Cardiac muscle cell (in vitro differentiated cells and primary cell): ENCODE data around the gene DPYD. TPM values are rescaled to one million over a fixed set of nuclear protein-coding genes. Genes with fewer than 3 reads are reported as not detected.

Source experiments
- DNase-seq, 2 donors: peaks; one replicate each; pipeline versions ENCODE4 v3.0.0 to v3.0.0-alpha.2; 2010 to 2017; ENCODE audit warnings: low read depth in 1 of 2, low spot score in 1 of 2
- H3K27ac ChIP-seq: fragments of 200-600 bp; sonication (generic); 2 replicates; pipeline ENCODE4 v1.5.1; 2016
- H3K27me3 ChIP-seq: fragments of 200-600 bp; sonication (generic); 2 replicates; pipeline ENCODE4 v1.6.0; 2016; ENCODE audit warnings: control low read depth
- H3K36me3 ChIP-seq: fragments of 200-600 bp; sonication (generic); 2 replicates; pipeline ENCODE4 v1.5.1; 2016; ENCODE audit warnings: control low read depth
- H3K4me1 ChIP-seq: fragments of 200-600 bp; sonication (generic); 2 replicates; pipeline ENCODE4 v1.8.1; 2017; ENCODE audit warnings: low read depth, mild to moderate bottlenecking, mixed run types
- H3K4me3 ChIP-seq: fragments of 200-600 bp; sonication (generic); 2 replicates; pipeline ENCODE4 v1.5.1; 2016; ENCODE audit warnings: mild to moderate bottlenecking
- H3K9me3 ChIP-seq: fragments of 200-600 bp; sonication (generic); 2 replicates; pipeline ENCODE4 v1.5.1; 2017; ENCODE audit warnings: low read depth, mild to moderate bottlenecking, control low read depth
- polyA plus RNA-seq: library from polyadenylated mRNA; unstranded; fragments of >200 nt; fragmentation: Nextera tagmentation; extraction: Ambion mirVana; gene quantifications from 2 replicates; pipeline ENCODE4 v1.2.1, GENCODE V29; 2016
- total RNA-seq: library from RNA; depleted of rRNA; stranded (reverse); fragments of >200 nt; gene quantifications from 2 replicates; pipeline ENCODE4 v1.2.3, GENCODE V29; 2016
- TF ChIP-seq, protein P1 (sequence below): IDR thresholded peaks from 2 replicates; pipeline ENCODE4 v1.5.1; 2012; ENCODE audit warnings: low read depth, mild to moderate bottlenecking, low read length

Gene DPYD
- total and polyA plus RNA-seq, 2 experiments from 2014 or later, result 0.66 to 2.0 TPM

DNA sequence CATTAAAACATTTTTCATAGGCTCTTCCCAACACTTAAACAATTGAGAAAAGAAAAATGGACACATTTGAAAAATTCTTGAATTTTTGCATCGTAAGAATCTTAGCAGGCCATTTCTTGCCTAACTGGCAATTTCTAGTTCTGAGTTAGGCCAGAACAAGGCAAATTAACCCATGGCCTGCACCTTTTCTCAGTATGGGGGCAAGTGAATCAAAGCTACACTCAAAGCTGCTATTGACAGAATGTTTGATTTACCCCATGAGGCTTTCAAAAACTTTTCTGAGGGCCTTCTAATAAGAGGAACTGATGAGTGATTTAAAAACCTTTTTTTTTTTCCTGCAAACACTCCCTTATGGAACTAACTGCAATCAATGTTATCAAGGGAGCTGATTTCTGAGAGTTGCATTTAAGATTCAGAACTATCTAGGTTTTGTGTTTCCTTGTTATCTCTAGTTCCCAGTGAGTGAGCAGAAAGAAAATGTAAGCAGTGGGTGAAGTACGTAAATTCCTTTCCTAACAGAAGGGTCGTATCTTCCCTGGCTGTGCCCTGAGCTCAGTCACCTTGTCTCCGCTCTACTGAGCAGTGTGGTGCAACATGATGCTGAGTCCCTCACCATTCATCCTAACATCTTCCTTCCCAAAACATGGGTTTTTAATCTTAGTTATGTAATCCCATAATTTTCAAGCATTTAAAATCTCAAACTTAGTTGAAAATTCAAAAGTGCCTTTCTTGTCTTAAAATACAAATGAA is 353.7 kb downstream of the DPYD start:
- TF ChIP-seq, protein P1, sequence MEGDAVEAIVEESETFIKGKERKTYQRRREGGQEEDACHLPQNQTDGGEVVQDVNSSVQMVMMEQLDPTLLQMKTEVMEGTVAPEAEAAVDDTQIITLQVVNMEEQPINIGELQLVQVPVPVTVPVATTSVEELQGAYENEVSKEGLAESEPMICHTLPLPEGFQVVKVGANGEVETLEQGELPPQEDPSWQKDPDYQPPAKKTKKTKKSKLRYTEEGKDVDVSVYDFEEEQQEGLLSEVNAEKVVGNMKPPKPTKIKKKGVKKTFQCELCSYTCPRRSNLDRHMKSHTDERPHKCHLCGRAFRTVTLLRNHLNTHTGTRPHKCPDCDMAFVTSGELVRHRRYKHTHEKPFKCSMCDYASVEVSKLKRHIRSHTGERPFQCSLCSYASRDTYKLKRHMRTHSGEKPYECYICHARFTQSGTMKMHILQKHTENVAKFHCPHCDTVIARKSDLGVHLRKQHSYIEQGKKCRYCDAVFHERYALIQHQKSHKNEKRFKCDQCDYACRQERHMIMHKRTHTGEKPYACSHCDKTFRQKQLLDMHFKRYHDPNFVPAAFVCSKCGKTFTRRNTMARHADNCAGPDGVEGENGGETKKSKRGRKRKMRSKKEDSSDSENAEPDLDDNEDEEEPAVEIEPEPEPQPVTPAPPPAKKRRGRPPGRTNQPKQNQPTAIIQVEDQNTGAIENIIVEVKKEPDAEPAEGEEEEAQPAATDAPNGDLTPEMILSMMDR, result no peak

DNA sequence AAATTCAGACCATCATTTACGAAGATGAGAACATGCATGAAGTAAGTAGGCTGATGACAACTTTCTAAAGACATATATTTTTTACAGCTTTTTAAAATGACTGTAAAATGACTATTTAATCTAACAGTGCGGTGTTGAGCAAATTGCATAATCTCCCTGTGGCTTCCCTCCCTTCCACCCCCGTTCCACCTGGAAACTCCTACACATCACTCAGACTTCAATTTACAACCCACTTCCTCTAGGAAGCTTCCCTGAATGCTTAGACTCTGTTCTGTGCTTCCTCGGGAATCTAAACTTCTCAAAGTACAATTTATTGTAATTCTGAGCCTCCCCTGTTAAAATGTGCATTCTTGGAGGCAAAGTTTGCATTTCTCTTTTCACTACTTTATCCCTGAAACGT is 354.9 kb downstream of the DPYD start:
- Histone ChIP-seq H3K4me3 (no peak overlapping the region), H3K4me1 (no peaks in the 10 kb centered on the region), H3K27ac (no peak overlapping the region), H3K9me3 (no peaks in the 10 kb centered on the region), H3K27me3 (no peaks in the 10 kb centered on the region), H3K36me3 (no peaks in the 10 kb centered on the region)
- TF ChIP-seq, protein P1, result no peak
- DNase-seq, result peak in 1 of 2 donors; percentile 13

More for the DNA sequence above, 353.7 kb downstream of the DPYD start:
- Histone ChIP-seq H3K36me3 (no peaks in the 10 kb centered on the region), H3K27me3 (no peaks in the 10 kb centered on the region), H3K9me3 (no peaks in the 10 kb centered on the region), H3K4me1 (no peaks in the 10 kb centered on the region), H3K27ac (peak overlapping the region; percentile 22), H3K4me3 (no peak overlapping the region)
- DNase-seq, result peak; percentile 32 to 48

DNA sequence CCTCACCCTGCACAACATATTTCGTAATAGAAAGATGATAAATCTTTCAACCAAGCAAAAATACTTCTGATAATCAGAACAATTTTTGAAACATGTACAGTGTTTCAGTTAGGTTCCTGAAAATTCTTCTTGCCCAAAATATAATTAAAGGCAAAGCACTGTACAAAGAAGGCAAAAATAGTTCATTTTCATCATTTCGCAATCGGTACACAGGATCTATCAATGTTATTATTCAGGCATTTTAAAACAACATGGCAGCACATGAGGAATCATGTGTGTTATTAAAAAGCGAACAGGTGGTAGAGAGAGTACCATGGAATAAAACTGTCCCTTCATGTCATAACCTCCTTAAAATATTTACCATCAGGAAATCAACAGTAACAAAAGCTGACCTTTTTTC is 356.9 kb downstream of the DPYD start:
- Histone ChIP-seq H3K4me3 (no peak overlapping the region), H3K27ac (no peak overlapping the region), H3K4me1 (no peaks in the 10 kb centered on the region), H3K27me3 (no peaks in the 10 kb centered on the region), H3K36me3 (no peaks in the 10 kb centered on the region), H3K9me3 (no peaks in the 10 kb centered on the region)
- TF ChIP-seq, protein P1, result no peak
- no peak for DNase-seq

DNA sequence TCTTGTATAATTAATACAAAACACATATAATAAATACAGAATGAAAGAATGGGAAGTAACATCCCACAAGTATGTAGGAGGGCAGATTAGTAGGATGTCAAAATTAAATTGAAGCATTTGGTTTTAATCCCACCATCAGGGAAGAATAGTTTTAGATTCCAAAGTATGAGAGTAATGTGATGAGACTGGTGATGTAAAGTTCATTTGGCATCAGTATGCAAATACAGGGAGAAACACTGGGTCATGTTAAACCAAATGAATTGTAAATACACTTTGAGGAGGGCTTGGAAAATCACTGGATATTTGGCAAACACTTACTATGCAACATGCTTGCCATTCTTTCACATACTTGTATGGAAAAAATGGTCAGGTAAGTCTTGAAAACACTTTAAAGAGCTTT is 358.8 kb downstream of the DPYD start:
- H3K36me3 ChIP-seq, result no peaks in the 10 kb centered on the region
- no peaks in the 10 kb centered on the region for H3K4me1 ChIP-seq
- H3K27ac ChIP-seq, result no peak overlapping the region
- DNase-seq, result no peak
- TF ChIP-seq, protein P1, result no peak
- H3K4me3 ChIP-seq, result no peak overlapping the region
- H3K27me3 ChIP-seq, result no peaks in the 10 kb centered on the region
- no peaks in the 10 kb centered on the region for H3K9me3 ChIP-seq

DNA sequence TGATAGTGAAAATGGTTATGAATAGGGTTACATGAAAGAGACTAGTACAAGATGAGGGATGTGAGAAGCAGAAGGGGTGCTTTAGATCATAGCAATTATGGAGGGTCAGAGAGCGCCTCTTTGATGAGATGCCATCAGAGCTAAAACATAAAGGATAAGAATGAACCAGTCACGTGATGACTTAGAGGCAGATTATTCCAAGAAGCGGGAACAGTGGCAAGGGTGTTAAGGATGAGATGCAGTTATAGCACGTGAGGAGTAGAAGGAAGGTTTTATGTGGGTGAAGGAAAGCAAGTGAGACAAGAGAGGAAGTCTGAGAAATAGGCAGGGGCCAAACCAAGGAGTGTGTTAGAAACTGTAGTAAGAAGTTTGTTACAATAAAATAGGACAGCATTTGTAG is 360.1 kb downstream of the DPYD start:
- Histone ChIP-seq H3K4me3 (no peak overlapping the region), H3K4me1 (no peaks in the 10 kb centered on the region), H3K9me3 (no peaks in the 10 kb centered on the region), H3K27me3 (no peaks in the 10 kb centered on the region), H3K27ac (no peak overlapping the region), H3K36me3 (no peaks in the 10 kb centered on the region)
- no peak for DNase-seq
- TF ChIP-seq, protein P1, result no peak
